ENCODE data around the gene SRL. TPM values are rescaled to one million over a fixed set of nuclear protein-coding genes. Genes with fewer than 3 reads are reported as not detected.

SRL gene
- polyA plus RNA-seq, 1 of the 3 experiments (the other 2 are of a cell fraction) = not detected

DNA sequence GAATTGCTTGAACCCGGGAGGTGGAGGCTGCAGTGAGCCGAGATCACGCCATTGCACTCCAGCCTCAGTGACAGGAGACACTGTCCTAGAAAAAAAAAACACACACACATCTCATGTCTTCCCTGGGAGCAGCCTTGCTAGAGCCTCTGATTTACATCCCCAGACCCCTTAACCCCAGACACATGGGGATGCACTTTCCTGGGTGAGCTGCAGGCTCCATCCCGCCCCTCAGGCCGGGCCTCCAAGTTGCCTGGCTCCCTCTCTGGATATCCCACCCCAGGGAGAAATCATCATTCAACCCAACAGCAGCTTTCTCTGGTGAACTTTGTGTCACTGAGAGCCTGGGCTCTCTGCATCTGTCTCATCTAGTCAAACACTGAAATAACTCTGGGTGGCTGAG is 21.5 kb downstream of the SRL start:
- ChIA-PET CTCF (interaction anchor here (0.6 to 1.3 kb wide), 2 partner anchors 20 to 108 kb away, joined by 3 to 4 read pairs; no protein-coding TSS in a partner anchor), POLR2A (no interaction called here)
- no peak for TF ChIP-seq FOSL2 (IDR thresholded peaks at IDR 0.05; ENCODE audit: borderline replicate concordance, low read depth)
- TF ChIP-seq SMC3 (IDR thresholded peaks at IDR 0.05; ENCODE audit: low read depth, low read length) = no peak
- no peak for TF ChIP-seq EZH2phosphoT487 (IDR thresholded peaks at IDR 0.05; ENCODE audit: borderline replicate concordance, low read depth)
- TF ChIP-seq, protein P1, sequence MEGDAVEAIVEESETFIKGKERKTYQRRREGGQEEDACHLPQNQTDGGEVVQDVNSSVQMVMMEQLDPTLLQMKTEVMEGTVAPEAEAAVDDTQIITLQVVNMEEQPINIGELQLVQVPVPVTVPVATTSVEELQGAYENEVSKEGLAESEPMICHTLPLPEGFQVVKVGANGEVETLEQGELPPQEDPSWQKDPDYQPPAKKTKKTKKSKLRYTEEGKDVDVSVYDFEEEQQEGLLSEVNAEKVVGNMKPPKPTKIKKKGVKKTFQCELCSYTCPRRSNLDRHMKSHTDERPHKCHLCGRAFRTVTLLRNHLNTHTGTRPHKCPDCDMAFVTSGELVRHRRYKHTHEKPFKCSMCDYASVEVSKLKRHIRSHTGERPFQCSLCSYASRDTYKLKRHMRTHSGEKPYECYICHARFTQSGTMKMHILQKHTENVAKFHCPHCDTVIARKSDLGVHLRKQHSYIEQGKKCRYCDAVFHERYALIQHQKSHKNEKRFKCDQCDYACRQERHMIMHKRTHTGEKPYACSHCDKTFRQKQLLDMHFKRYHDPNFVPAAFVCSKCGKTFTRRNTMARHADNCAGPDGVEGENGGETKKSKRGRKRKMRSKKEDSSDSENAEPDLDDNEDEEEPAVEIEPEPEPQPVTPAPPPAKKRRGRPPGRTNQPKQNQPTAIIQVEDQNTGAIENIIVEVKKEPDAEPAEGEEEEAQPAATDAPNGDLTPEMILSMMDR (IDR thresholded peaks at IDR 0.05) = no peak
- TF ChIP-seq, protein P2, sequence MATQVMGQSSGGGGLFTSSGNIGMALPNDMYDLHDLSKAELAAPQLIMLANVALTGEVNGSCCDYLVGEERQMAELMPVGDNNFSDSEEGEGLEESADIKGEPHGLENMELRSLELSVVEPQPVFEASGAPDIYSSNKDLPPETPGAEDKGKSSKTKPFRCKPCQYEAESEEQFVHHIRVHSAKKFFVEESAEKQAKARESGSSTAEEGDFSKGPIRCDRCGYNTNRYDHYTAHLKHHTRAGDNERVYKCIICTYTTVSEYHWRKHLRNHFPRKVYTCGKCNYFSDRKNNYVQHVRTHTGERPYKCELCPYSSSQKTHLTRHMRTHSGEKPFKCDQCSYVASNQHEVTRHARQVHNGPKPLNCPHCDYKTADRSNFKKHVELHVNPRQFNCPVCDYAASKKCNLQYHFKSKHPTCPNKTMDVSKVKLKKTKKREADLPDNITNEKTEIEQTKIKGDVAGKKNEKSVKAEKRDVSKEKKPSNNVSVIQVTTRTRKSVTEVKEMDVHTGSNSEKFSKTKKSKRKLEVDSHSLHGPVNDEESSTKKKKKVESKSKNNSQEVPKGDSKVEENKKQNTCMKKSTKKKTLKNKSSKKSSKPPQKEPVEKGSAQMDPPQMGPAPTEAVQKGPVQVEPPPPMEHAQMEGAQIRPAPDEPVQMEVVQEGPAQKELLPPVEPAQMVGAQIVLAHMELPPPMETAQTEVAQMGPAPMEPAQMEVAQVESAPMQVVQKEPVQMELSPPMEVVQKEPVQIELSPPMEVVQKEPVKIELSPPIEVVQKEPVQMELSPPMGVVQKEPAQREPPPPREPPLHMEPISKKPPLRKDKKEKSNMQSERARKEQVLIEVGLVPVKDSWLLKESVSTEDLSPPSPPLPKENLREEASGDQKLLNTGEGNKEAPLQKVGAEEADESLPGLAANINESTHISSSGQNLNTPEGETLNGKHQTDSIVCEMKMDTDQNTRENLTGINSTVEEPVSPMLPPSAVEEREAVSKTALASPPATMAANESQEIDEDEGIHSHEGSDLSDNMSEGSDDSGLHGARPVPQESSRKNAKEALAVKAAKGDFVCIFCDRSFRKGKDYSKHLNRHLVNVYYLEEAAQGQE (IDR thresholded peaks at IDR 0.05; ENCODE audit: low read depth, low read length) = no peak
- no peak for TF ChIP-seq ELF1 (IDR thresholded peaks at IDR 0.05)
- TF ChIP-seq, protein P3, sequence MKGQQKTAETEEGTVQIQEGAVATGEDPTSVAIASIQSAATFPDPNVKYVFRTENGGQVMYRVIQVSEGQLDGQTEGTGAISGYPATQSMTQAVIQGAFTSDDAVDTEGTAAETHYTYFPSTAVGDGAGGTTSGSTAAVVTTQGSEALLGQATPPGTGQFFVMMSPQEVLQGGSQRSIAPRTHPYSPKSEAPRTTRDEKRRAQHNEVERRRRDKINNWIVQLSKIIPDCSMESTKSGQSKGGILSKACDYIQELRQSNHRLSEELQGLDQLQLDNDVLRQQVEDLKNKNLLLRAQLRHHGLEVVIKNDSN (IDR thresholded peaks at IDR 0.05; ENCODE audit: borderline replicate concordance, low read depth) = no peak
- TF ChIP-seq NFIC (IDR thresholded peaks at IDR 0.05; ENCODE audit: borderline replicate concordance) = no peak
- no peak for TF ChIP-seq EP300 (IDR thresholded peaks at IDR 0.05; ENCODE audit: borderline replicate concordance in 1 of 2, low read depth in 1 of 2, low read length in 1 of 2)
- TF ChIP-seq, protein P4, sequence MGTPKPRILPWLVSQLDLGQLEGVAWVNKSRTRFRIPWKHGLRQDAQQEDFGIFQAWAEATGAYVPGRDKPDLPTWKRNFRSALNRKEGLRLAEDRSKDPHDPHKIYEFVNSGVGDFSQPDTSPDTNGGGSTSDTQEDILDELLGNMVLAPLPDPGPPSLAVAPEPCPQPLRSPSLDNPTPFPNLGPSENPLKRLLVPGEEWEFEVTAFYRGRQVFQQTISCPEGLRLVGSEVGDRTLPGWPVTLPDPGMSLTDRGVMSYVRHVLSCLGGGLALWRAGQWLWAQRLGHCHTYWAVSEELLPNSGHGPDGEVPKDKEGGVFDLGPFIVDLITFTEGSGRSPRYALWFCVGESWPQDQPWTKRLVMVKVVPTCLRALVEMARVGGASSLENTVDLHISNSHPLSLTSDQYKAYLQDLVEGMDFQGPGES (IDR thresholded peaks at IDR 0.05; ENCODE audit: low read depth, low read length) = no peak
- TF ChIP-seq, protein P5, sequence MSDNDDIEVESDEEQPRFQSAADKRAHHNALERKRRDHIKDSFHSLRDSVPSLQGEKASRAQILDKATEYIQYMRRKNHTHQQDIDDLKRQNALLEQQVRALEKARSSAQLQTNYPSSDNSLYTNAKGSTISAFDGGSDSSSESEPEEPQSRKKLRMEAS (IDR thresholded peaks at IDR 0.05; ENCODE audit: low read depth) = no peak
- no peak for TF ChIP-seq FOXJ3 (CRISPR knock-in tag; IDR thresholded peaks at IDR 0.05)
- no peak for TF ChIP-seq RFX5 (IDR thresholded peaks at IDR 0.05; ENCODE audit: low read length)
- no peak for TF ChIP-seq NRF1 (IDR thresholded peaks at IDR 0.05; ENCODE audit: low read depth, low read length)
- Histone ChIP-seq H3K27ac (ENCODE audit: low read depth in 2 of 2, low read length in 1 of 2) (no peak overlapping the region), H3K4me1 (ENCODE audit: control insufficient read depth in 1 of 2, insufficient read depth in 2 of 2, low read depth in 1 of 2, low read length in 1 of 2) (peaks cover 0 to 10% of the 10 kb centered on the region in 2 experiments; a peak in 1 of 4 replicates), H3K4me2 (no peak overlapping the region), H2AFZ (ENCODE audit: low read depth) (no peak overlapping the region), H4K20me1 (ENCODE audit: insufficient read depth) (no peaks in the 10 kb centered on the region), H3K9me2 (no peaks in the 10 kb centered on the region), H3K9ac (no peak overlapping the region), H3K4me3 (ENCODE audit: low read depth in 2 of 2, low read length in 1 of 2) (no peak overlapping the region), H3K36me3 (replicated peaks in 1 of 2; ENCODE audit: control insufficient read depth in 1 of 2, insufficient read depth in 2 of 2, low read length in 1 of 2) (no peaks in the 10 kb centered on the region), H3K27me3 (ENCODE audit: insufficient read depth) (no peaks in the 10 kb centered on the region), H3K9me3 (no peaks in the 10 kb centered on the region), H3K79me2 (ENCODE audit: insufficient read depth) (no peaks in the 10 kb centered on the region), H3F3A (replicated peaks; ENCODE audit: insufficient read depth) (no peaks in the 10 kb centered on the region)
- DNase-seq = no peak
- 72% methylated on average over 5 of the region's 5 CpGs for WGBS (ENCODE audit: low lambda C conversion rate)
